NCI-H2081 (cell line): ENCODE data around the gene OR2D3.
"Not testable (repeated sequence)": the region's sequence is repeated elsewhere in the genome, so short reads cannot be mapped to it uniquely, and the experiment has no call there.

Experiments used
- DNase-seq, 2 experiments: peaks; one replicate each; lab custom pipeline; 2025; lab: John Stamatoyannopoulos, UW

OR2D3 gene

DNA sequence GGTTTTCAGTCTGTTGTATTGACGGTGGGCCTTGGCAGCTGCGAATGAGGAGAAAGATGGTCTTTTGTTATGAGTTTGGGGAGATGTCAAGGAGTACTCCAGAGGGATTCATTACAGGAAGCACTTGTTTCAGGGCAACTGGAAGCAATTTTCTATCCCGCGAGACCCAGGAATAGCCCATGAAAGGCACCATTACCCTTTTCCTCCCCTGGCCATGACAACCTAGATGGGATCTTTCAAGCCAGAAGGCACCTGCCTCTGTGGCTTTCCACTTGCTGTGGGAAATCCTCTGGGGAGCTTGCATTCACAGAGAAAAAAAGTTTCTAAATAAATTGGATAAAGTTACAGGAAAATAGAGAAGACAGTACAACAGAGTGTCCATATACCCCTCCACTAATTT lies 8.1 kb downstream of the OR2D3 start:
- no peak for DNase-seq

DNA sequence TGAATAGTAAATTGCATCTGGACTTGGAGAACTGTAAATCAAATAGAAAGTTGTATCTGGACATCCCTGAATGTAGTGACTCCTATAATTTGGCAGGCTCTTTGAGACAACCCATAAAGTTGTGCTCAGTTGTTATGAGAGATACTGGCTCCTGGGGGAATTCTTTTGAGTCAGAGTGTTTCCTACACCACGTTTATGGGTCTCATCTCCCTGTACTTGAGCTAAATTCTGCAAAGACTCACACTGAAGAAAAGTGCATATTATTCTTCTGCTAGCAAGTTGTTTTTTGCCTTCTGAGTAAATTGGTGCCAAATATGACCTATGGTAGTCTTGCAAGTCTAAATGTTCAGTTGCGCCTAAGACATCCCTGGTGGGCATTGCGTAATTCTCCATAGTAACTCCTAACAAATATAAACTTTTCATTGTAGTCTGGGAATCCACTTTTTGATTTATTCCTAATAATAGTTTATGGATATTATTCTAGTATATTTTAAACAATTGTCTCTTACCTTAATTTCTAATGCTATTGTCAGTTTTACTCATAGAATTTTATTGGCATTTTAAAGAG lies 10.4 kb downstream of the OR2D3 start:
- DNase-seq: no peak

DNA sequence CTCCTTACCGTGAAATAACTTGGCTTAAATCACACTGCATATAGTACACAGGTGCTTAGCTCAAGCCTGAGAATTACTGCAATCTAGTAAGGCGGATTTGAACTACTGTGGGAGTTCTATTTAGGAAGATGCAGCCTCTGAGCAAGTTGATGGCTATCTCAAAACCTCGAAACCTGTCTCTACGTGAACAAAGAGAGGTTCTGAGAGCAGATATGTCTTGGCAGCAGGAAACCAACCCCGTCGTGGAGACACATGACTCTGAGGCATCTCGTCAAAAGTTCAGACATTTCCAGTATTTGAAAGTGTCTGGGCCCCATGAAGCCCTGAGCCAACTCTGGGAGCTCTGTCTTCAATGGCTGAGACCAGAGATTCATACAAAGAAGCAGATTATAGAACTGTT lies 11.3 kb downstream of the OR2D3 start:
- no peak for DNase-seq

DNA sequence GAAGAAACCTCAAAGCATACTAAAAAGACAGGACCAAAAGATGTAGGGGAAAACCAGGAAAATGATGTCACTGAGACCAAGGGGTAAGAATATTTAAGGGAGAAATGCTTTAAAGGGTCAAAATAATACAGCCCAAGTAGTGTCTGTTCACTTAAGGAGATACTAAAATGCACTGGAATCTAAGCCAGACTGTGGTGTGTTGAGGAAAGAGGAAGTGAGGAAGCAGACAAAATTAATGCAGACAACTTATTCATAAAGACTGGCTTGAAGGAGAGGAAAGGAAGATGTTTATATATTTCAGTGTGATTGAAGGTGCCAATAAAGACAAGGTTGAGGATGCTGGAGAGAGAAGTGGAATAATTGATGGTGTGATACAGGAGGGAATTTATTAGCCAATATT lies 21.2 kb downstream of the OR2D3 start:
- no peak for DNase-seq

DNA sequence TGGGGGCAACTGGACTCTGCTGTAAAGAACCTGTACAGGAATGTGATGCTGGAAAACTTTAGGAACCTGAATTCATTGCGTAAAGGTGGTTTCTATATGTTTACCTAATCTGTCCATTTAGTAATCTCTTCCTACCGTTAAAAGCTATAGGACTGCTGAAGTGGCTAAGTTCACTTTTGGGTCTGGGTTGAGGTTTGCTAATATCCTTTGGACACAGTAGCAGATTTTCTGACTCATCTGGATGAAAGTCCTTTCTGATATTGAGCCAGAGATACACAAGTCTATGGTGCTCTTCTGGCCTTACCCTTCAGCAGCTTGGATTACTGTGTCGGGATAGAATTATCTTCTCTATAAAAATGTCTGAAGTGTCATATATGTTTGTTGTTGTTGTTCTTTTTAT lies 22.3 kb downstream of the OR2D3 start:
- no peak for DNase-seq

DNA sequence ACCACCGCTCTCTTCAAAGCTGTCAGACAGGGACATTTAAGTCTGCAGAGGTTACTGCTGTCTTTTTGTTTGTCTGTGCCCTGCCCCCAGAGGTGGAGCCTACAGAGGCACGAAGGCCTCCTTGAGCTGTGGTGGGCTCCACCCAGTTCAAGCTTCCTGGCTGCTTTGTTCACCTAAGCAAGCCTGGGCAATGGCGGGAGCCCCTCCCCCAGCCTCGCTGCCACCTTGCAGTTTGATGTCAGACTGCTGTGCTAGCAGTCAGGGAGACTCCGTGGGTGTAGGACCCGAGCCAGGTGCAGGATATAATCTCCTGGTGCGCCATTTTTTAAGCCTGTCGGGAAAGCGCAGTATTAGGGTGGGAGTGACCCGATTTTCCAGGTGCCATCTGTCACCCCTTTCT lies 33.4 kb downstream of the OR2D3 start:
- DNase-seq: not testable (repeated sequence)

DNA sequence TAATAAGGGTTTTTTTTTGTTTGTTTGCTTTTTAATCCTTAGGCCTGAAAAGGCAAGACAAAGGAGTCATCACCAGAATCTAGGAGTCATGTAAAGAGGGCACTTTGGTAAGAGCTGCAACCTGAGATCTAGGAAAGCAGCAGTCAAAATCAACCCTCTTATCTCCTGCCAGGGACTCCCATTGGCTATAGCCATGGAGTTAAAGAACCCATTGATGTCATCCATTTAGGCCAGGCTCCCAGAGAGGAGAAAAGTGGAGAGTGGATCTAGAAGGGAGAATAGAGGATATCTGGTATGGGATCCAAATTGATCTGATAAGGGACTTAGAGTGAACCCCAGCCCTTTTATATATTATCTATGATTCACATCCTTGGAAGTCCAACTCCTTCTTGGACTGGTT lies 41.3 kb downstream of the OR2D3 start:
- no peak for DNase-seq

DNA sequence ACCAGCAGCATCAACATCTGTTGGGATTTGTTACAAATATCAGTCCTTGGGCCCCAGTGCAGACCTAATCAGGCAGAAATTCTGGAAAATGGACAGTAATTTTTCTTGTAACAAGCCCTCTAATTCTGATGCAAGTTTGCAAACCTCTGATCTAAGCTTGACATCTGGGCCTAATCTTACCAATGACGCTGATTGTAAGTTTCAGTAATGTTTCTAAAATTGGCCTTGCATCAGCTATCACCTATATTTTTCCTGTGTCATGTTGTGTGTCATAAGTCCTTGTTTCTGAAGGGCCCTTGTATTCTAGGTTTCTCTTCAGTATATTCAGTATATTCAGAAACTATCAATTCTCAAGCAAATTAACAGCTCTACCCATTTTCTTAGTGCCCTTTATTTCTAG lies 41.9 kb downstream of the OR2D3 start:
- DNase-seq: no peak

DNA sequence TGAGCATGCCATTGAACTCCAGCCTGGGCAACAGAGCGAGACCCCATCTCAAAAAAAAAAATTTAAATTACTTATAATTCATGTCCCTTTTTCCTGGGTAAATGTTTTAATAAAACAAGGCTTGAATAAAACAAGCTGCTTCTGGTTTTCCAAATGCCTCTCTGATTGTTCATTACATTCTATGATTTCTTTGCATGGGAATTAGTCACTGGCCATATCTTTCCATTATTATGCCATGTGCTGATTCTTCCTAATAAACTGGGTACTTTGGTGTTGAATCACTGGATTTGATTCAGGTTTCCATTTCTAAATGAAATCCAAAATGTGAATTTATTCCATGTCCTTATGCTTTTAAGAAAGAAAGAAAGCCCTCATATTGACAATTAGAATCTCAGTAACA lies 48.0 kb downstream of the OR2D3 start:
- no peak for DNase-seq

DNA sequence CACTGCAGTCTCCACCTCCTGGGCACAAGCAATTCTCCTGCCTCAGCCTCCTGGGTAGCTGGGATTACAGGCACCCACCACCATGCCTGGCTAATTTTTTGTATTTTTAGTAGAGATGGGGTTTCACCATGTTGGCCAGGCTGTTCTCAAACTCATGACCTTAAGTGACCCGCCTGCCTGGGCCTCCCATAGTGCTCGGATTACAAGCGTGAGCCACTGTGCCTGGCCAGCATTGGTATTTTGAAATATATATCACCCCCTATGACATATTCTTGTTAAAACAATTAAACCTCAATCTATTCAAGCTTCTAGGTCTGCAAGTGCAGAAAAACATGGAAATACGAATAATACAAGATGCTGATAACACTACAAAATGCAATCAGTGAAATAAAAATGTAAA lies 49.1 kb downstream of the OR2D3 start:
- DNase-seq: not testable (repeated sequence)
